ENCODE results near the gene MAPK1IP1L.
"Not testable (repeated sequence)": the region's sequence is repeated elsewhere in the genome, so short reads cannot be mapped to it uniquely, and the experiment has no call there.

DNA sequence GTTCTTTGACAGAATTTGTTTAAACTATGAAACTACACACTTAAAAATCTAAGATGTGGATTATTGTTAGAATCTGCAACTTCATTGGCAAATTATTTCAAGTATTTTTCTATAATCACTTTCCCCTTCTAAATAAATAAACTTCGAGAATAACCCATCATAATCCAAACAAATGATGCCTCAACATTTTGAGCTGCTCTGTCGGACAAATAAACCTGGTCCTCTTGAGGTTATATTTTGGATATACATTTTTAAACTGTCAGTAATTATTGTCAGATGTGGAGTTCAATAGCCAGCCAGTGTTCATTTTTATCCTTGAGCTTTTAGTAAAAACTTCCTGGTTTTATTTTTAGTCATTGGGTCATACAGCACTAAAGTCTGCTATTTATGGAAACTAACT, 13.4 kb downstream of the MAPK1IP1L start:
- TF ChIP-seq, protein P1, sequence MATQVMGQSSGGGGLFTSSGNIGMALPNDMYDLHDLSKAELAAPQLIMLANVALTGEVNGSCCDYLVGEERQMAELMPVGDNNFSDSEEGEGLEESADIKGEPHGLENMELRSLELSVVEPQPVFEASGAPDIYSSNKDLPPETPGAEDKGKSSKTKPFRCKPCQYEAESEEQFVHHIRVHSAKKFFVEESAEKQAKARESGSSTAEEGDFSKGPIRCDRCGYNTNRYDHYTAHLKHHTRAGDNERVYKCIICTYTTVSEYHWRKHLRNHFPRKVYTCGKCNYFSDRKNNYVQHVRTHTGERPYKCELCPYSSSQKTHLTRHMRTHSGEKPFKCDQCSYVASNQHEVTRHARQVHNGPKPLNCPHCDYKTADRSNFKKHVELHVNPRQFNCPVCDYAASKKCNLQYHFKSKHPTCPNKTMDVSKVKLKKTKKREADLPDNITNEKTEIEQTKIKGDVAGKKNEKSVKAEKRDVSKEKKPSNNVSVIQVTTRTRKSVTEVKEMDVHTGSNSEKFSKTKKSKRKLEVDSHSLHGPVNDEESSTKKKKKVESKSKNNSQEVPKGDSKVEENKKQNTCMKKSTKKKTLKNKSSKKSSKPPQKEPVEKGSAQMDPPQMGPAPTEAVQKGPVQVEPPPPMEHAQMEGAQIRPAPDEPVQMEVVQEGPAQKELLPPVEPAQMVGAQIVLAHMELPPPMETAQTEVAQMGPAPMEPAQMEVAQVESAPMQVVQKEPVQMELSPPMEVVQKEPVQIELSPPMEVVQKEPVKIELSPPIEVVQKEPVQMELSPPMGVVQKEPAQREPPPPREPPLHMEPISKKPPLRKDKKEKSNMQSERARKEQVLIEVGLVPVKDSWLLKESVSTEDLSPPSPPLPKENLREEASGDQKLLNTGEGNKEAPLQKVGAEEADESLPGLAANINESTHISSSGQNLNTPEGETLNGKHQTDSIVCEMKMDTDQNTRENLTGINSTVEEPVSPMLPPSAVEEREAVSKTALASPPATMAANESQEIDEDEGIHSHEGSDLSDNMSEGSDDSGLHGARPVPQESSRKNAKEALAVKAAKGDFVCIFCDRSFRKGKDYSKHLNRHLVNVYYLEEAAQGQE (IDR thresholded peaks at IDR 0.05; ENCODE audit: insufficient replicate concordance, low read depth), result not testable (repeated sequence)
- TF ChIP-seq, protein P2, sequence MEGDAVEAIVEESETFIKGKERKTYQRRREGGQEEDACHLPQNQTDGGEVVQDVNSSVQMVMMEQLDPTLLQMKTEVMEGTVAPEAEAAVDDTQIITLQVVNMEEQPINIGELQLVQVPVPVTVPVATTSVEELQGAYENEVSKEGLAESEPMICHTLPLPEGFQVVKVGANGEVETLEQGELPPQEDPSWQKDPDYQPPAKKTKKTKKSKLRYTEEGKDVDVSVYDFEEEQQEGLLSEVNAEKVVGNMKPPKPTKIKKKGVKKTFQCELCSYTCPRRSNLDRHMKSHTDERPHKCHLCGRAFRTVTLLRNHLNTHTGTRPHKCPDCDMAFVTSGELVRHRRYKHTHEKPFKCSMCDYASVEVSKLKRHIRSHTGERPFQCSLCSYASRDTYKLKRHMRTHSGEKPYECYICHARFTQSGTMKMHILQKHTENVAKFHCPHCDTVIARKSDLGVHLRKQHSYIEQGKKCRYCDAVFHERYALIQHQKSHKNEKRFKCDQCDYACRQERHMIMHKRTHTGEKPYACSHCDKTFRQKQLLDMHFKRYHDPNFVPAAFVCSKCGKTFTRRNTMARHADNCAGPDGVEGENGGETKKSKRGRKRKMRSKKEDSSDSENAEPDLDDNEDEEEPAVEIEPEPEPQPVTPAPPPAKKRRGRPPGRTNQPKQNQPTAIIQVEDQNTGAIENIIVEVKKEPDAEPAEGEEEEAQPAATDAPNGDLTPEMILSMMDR (IDR thresholded peaks at IDR 0.05; ENCODE audit: insufficient read depth, low read length), result not testable (repeated sequence)
- TF ChIP-seq GABPA (IDR thresholded peaks at IDR 0.05; ENCODE audit: low read depth), result not testable (repeated sequence)
